DND-41 (cell line): ENCODE measurements around the gene KIF18A.

ENCODE experiments used
- ATAC-seq: fragments of 200-7000 bp; cut with Tn5 transposase; 3 replicates; pipeline ENCODE4 v1.9.1; 2021; ENCODE audit warnings: low read depth; ENCODE audit not compliant: insufficient read depth
- DNase-seq: peaks from one replicate; pipeline ENCODE4 v3.0.0-alpha.2; 2020
- H2AFZ ChIP-seq: 2 replicates; pipeline ENCODE4 v1.6.0; 2012; ENCODE audit warnings: low read depth, low read length
- H3K27ac ChIP-seq: 2 replicates; pipeline ENCODE4 v1.5.1; 2012; ENCODE audit warnings: low read length, inconsistent platforms
- H3K27me3 ChIP-seq: fragments of 200-600 bp; sonication (generic); 2 replicates; pipeline ENCODE4 v1.6.0; 2012; ENCODE audit warnings: low read length, mild to moderate bottlenecking, inconsistent platforms; ENCODE audit not compliant: insufficient read depth, poor library complexity
- H3K36me3 ChIP-seq: 2 replicates; pipeline ENCODE4 v1.5.1; 2012; ENCODE audit warnings: low read length, inconsistent platforms; ENCODE audit not compliant: insufficient read depth
- H3K4me1 ChIP-seq: 2 replicates; pipeline ENCODE4 v1.5.1; 2012; ENCODE audit warnings: mild to moderate bottlenecking, low read length; ENCODE audit not compliant: insufficient read depth
- H3K4me2 ChIP-seq: 2 replicates; pipeline ENCODE4 v1.6.0; 2012; ENCODE audit warnings: mild to moderate bottlenecking, moderate library complexity, low read length, inconsistent platforms; ENCODE audit not compliant: insufficient read depth
- H3K4me3 ChIP-seq, 2 experiments: fragments of 200-600 bp in 1 of 2; shearing (Covaris generic) in 1 of 2; 2 replicates each; pipeline ENCODE4 v1.5.1; 2012 to 2016; ENCODE audit warnings: inconsistent platforms in 2 of 2, low read length in 2 of 2, mild to moderate bottlenecking in 2 of 2, low read depth in 1 of 2, moderate library complexity in 1 of 2
- H3K79me2 ChIP-seq: 2 replicates; pipeline ENCODE4 v1.6.0; 2012; ENCODE audit warnings: low read length, inconsistent platforms; ENCODE audit not compliant: insufficient read depth
- H3K9ac ChIP-seq: 2 replicates; pipeline ENCODE4 v1.6.0; 2012; ENCODE audit warnings: low read depth, mild to moderate bottlenecking, inconsistent platforms, low read length, moderate library complexity
- H3K9me3 ChIP-seq: 2 replicates; pipeline ENCODE4 v1.5.1; 2012; ENCODE audit warnings: low read length, moderate library complexity, mild to moderate bottlenecking, inconsistent platforms; ENCODE audit not compliant: insufficient read depth, severe bottlenecking
- H4K20me1 ChIP-seq: 2 replicates; pipeline ENCODE4 v1.6.0; 2012; ENCODE audit warnings: low read length; ENCODE audit not compliant: insufficient read depth
- EZH2 ChIP-seq: IDR thresholded peaks from 3 replicates; pipeline ENCODE4 v1.6.1; 2012; ENCODE audit warnings: borderline replicate concordance, low read depth, mild to moderate bottlenecking, moderate library complexity, low read length, inconsistent platforms; ENCODE audit not compliant: severe bottlenecking
- TF ChIP-seq, protein P1 (sequence below): IDR thresholded peaks from 2 replicates; pipeline ENCODE4 v1.5.1; 2012; ENCODE audit warnings: borderline replicate concordance, low read length, moderate library complexity, mild to moderate bottlenecking; ENCODE audit not compliant: poor library complexity, severe bottlenecking; ENCODE audit errors: extremely low read depth

KIF18A gene

GRCh38 chr11:28107750-28108618 lies at the start of gene KIF18A, which contains the start of gene METTL15:
KIF18A (minus strand) TSS chr11:28108156; CDS start chr11:28097947, 10,209 bp downstream.
METTL15 (plus strand) TSS chr11:28108388; CDS start chr11:28113335, 4,947 bp downstream.
- Histone ChIP-seq H3K4me1 (peaks cover 67% of the 10 kb centered on the region), H3K4me2 (peak within 1 kb of the TSS; percentile 76), H3K9me3 (no peaks in the 10 kb centered on the region), H3K27ac (peak within 1 kb of the TSS; percentile 93), H3K4me3 (peak within 1 kb of the TSS; percentile 78 to 87), H2AFZ (peak within 1 kb of the TSS; percentile 88), H4K20me1 (no peaks in the 10 kb centered on the region), H3K36me3 (no peaks in the 10 kb centered on the region), H3K9ac (peak within 1 kb of the TSS; percentile 65), H3K79me2 (peaks cover 97% of the 10 kb centered on the region), H3K27me3 (no peaks in the 10 kb centered on the region)
- TF ChIP-seq, protein P1, sequence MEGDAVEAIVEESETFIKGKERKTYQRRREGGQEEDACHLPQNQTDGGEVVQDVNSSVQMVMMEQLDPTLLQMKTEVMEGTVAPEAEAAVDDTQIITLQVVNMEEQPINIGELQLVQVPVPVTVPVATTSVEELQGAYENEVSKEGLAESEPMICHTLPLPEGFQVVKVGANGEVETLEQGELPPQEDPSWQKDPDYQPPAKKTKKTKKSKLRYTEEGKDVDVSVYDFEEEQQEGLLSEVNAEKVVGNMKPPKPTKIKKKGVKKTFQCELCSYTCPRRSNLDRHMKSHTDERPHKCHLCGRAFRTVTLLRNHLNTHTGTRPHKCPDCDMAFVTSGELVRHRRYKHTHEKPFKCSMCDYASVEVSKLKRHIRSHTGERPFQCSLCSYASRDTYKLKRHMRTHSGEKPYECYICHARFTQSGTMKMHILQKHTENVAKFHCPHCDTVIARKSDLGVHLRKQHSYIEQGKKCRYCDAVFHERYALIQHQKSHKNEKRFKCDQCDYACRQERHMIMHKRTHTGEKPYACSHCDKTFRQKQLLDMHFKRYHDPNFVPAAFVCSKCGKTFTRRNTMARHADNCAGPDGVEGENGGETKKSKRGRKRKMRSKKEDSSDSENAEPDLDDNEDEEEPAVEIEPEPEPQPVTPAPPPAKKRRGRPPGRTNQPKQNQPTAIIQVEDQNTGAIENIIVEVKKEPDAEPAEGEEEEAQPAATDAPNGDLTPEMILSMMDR = peak; percentile 10
- TF ChIP-seq EZH2 = no peak
- DNase-seq (peak; percentile 96), ATAC-seq (peak; percentile 89)

- H2AFZ ChIP-seq = no peak overlapping the region
- H3K4me2 ChIP-seq = no peak overlapping the region
- no peak overlapping the region for H3K9ac ChIP-seq
- H3K27me3 ChIP-seq = no peaks in the 10 kb centered on the region
- H3K4me3 ChIP-seq = no peak overlapping the region
- DNase-seq = no peak
- no peaks in the 10 kb centered on the region for H3K9me3 ChIP-seq
- TF ChIP-seq, protein P1 = no peak
- TF ChIP-seq EZH2 = no peak
- ATAC-seq = no peak
- no peaks in the 10 kb centered on the region for H3K79me2 ChIP-seq
- H3K36me3 ChIP-seq = peaks cover 23% of the 10 kb centered on the region
- H3K27ac ChIP-seq = no peak overlapping the region
- no peaks in the 10 kb centered on the region for H4K20me1 ChIP-seq
- no peaks in the 10 kb centered on the region for H3K4me1 ChIP-seq
Measured at GRCh38 chr11:28153586-28153985, 45.6 kb upstream of the KIF18A start.

DNA sequence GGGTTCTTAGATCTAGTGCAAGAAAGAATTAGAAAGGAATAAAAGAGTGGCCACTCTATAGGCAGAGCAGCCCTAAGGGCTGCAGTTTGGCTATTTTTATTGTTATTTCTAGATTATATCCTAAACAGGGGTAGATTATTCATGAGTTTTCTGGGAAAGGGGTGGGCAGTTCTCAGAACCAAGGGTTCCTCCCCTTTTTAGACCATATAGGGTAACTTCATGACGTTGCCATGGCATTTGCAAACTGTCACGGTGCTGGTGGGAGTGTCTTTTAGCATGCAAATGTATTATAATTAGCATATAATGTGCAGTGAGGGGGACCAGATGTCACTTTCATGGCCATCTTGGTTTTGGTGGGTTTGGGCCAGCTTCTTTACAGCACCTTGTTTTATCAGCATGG lies 44.8 kb upstream of the KIF18A start:
- DNase-seq (no peak), ATAC-seq (no peak)
- Histone ChIP-seq H3K4me3 (no peak overlapping the region), H3K4me1 (no peaks in the 10 kb centered on the region), H3K36me3 (peaks cover 14% of the 10 kb centered on the region), H3K9me3 (no peaks in the 10 kb centered on the region), H3K9ac (no peak overlapping the region), H4K20me1 (no peaks in the 10 kb centered on the region), H3K79me2 (no peaks in the 10 kb centered on the region), H3K27me3 (no peaks in the 10 kb centered on the region), H2AFZ (no peak overlapping the region), H3K27ac (no peak overlapping the region), H3K4me2 (no peak overlapping the region)
- TF ChIP-seq EZH2 = no peak
- TF ChIP-seq, protein P1 = no peak
